Endothelial cell of umbilical vein (primary cell): ENCODE measurements around the gene NUDT14. TPM values are rescaled to one million over a fixed set of nuclear protein-coding genes. Genes with fewer than 3 reads are reported as not detected.

ENCODE experiments used
- BruUV-seq: library from RNA; stranded (reverse); fragments of 400-500 nt; replicated peaks from 2 replicates; lab custom pipeline; 2021; lab: Mats Ljungman, UMichigan
- CTCF ChIA-PET: fragments of 300-600, 350-600 bp; sonication (Branson Sonifier 250); formaldehyde crosslinking; loops from one replicate; lab custom pipeline; 2021; ENCODE audit warnings: antibody characterized with exemption, inconsistent platforms; lab: Charles Lee
- POLR2A ChIA-PET: fragments of 300-600, 350-600 bp; sonication (Branson Sonifier 250); formaldehyde crosslinking; loops from one replicate; lab custom pipeline; 2021; ENCODE audit warnings: antibody characterized with exemption, inconsistent platforms; lab: Charles Lee
- DNase-seq: peaks from one replicate; pipeline ENCODE4 v3.0.0-alpha.2; 2011; ENCODE audit warnings: low read depth, low spot score
- FAIRE-seq: peaks from 2 replicates; lab custom pipeline; 2011; peaks lifted over from hg19 to GRCh38; lab: Jason Lieb, UNC
- H2AFZ ChIP-seq: 2 replicates; pipeline ENCODE4 v1.6.0; 2012; ENCODE audit warnings: low read depth, low read length, control low read depth, inconsistent platforms
- H3K27ac ChIP-seq: 2 replicates; pipeline ENCODE4 v1.5.1; 2011; ENCODE audit warnings: low read depth, mild to moderate bottlenecking, control low read depth, low read length, moderate library complexity; ENCODE audit not compliant: insufficient read depth
- H3K27me3 ChIP-seq, 2 experiments: 2 replicates each; pipeline versions ENCODE4 v1.6.0 to v1.6.1; 2011; ENCODE audit warnings: low read length in 2 of 2, mixed read lengths in 1 of 2; ENCODE audit not compliant: control insufficient read depth in 2 of 2, insufficient read depth in 2 of 2
- H3K36me3 ChIP-seq, 2 experiments: 2 replicates in 1 of 2; 3 replicates in 1 of 2; pipeline ENCODE4 v1.5.1; 2011; ENCODE audit warnings: low read length in 2 of 2, mild to moderate bottlenecking in 1 of 2, moderate library complexity in 1 of 2; ENCODE audit not compliant: control insufficient read depth in 2 of 2, insufficient read depth in 2 of 2; ENCODE audit errors: extremely low read depth in 1 of 2
- H3K4me1 ChIP-seq: 3 replicates; pipeline ENCODE4 v1.5.1; 2011; ENCODE audit warnings: mild to moderate bottlenecking, low read length; ENCODE audit not compliant: control insufficient read depth, insufficient read depth; ENCODE audit errors: extremely low read depth
- H3K4me2 ChIP-seq: 2 replicates; pipeline ENCODE4 v1.6.1; 2011; ENCODE audit warnings: low read length, control low read depth, mixed read lengths; ENCODE audit not compliant: insufficient read depth
- H3K4me3 ChIP-seq, 3 experiments: fragments of 200-600 bp in 1 of 3; sonication (generic), shearing (Covaris generic) in 1 of 3; replicated peaks in 1 of 3; 2 replicates each; pipeline ENCODE4 v1.5.1; 2011 to 2016; ENCODE audit warnings: control low read depth in 3 of 3, low read length in 3 of 3, mild to moderate bottlenecking in 2 of 3, inconsistent platforms in 1 of 3, low read depth in 1 of 3, moderate library complexity in 1 of 3; ENCODE audit not compliant: insufficient read depth in 1 of 3
- H3K79me2 ChIP-seq: 2 replicates; pipeline ENCODE4 v1.6.0; 2012; ENCODE audit warnings: low read length, inconsistent platforms; ENCODE audit not compliant: control insufficient read depth, insufficient read depth
- H3K9ac ChIP-seq: replicated peaks from 2 replicates; pipeline ENCODE3; 2011; ENCODE audit warnings: low read length, control low read depth; ENCODE audit not compliant: insufficient read depth; ENCODE audit errors: extremely low read depth
- H3K9me1 ChIP-seq: replicated peaks from 3 replicates; pipeline ENCODE4 v1.6.0; 2011; ENCODE audit warnings: mild to moderate bottlenecking, low read length; ENCODE audit not compliant: control insufficient read depth, insufficient read depth; ENCODE audit errors: extremely low read depth
- H3K9me3 ChIP-seq: replicated peaks from 2 replicates; pipeline ENCODE4 v1.5.1; 2012; ENCODE audit warnings: low read length, inconsistent platforms; ENCODE audit not compliant: control insufficient read depth, insufficient read depth
- H4K20me1 ChIP-seq: replicated peaks from 2 replicates; pipeline ENCODE3; 2011; ENCODE audit warnings: mild to moderate bottlenecking, low read length; ENCODE audit not compliant: control insufficient read depth, insufficient read depth; ENCODE audit errors: extremely low read depth
- CTCF ChIP-seq, 2 donors: IDR thresholded peaks; 1 replicate in 1 of 2; 2 replicates in 1 of 2; pipeline ENCODE4 v1.5.1; 2011; ENCODE audit warnings: low read length in 2 of 2, mild to moderate bottlenecking in 2 of 2, moderate library complexity in 2 of 2, control low read depth in 1 of 2, inconsistent platforms in 1 of 2, low read depth in 1 of 2; ENCODE audit not compliant: insufficient read depth in 1 of 2; ENCODE audit errors: extremely low read depth in 1 of 2
- EZH2 ChIP-seq: IDR thresholded peaks from 2 replicates; pipeline ENCODE4 v1.6.1; 2012; ENCODE audit warnings: borderline replicate concordance, low read depth, mild to moderate bottlenecking, moderate library complexity, low read length, inconsistent platforms; ENCODE audit not compliant: severe bottlenecking
- FOS ChIP-seq: IDR thresholded peaks from 2 replicates; pipeline ENCODE4 v1.6.1; 2011; ENCODE audit warnings: mild to moderate bottlenecking, low read length, moderate library complexity, borderline replicate concordance; ENCODE audit not compliant: insufficient read depth
- GATA2 ChIP-seq: IDR thresholded peaks from 2 replicates; pipeline ENCODE4 v1.7.0; 2011; ENCODE audit warnings: low read depth, mild to moderate bottlenecking, moderate library complexity, mixed read lengths, low read length; ENCODE audit not compliant: insufficient read length, insufficient read depth
- JUN ChIP-seq: IDR thresholded peaks from 2 replicates; pipeline ENCODE4 v1.6.1; 2011; ENCODE audit warnings: borderline replicate concordance, low read depth; ENCODE audit not compliant: insufficient read length, insufficient read depth
- MAX ChIP-seq: IDR thresholded peaks from 2 replicates; pipeline ENCODE4 v1.6.1; 2011; ENCODE audit not compliant: insufficient read depth, insufficient read length
- MYC ChIP-seq: IDR thresholded peaks from one replicate; pipeline ENCODE4 v1.6.1; 2011; ENCODE audit warnings: mild to moderate bottlenecking, low read depth, low read length
- POLR2A ChIP-seq: IDR thresholded peaks from 2 replicates; pipeline ENCODE4 v1.6.1; 2012; ENCODE audit warnings: low read depth, mild to moderate bottlenecking, control low read depth, low read length
- POLR2AphosphoS5 ChIP-seq: IDR thresholded peaks from 2 replicates; pipeline ENCODE4 v1.6.1; 2012; ENCODE audit warnings: low read depth, mild to moderate bottlenecking, control low read depth, low read length, moderate library complexity; ENCODE audit not compliant: insufficient read depth
- dilution Hi-C: fragments of 300-500 bp; cut with MboI; formaldehyde crosslinking; loops from one replicate; pipeline ENCODE4 v1.15.0; 2019; ENCODE audit warnings: low sequenced_read_pairs; ENCODE audit not compliant: extremely low pct_ligation_motif_present
- intact Hi-C: fragments of 100-400 bp; cut with micrococcal nuclease; formaldehyde crosslinking; loops from one replicate; pipeline ENCODE4 v1.10.0; 2022
- polyA plus RNA-seq, 4 experiments: library from polyadenylated mRNA; depleted of rRNA in 3 of 4; stranded (reverse) in 3 of 4; unstranded in 1 of 4; fragments of >200 nt; gene quantifications; 2 replicates each; pipeline versions ENCODE4 v1.2.1 to v1.2.3, GENCODE V29; 2011 to 2012; ENCODE audit warnings: missing spikeins in 1 of 4
- total RNA-seq: library from RNA; stranded (reverse); gene quantifications from 2 replicates; pipeline ENCODE4 v1.2.3, GENCODE V29; 2021

NUDT14 gene
- total and polyA plus RNA-seq, 2 donors (not counting 3 experiments of a cell fraction or from before 2014, with no cell fraction given), result 97.7 to 103 TPM

GRCh38 chr14:105172476-105172875, 8.6 kb downstream of the NUDT14 start:
- Histone ChIP-seq H3K27me3 (no peaks in the 10 kb centered on the region), H3K79me2 (peaks cover 3% of the 10 kb centered on the region), H2AFZ (no peak overlapping the region), H3K9me1 (no peaks in the 10 kb centered on the region), H3K9me3 (no peaks in the 10 kb centered on the region), H3K4me1 (peaks cover 57% of the 10 kb centered on the region), H3K4me3 (no peak overlapping the region), H4K20me1 (no peaks in the 10 kb centered on the region), H3K36me3 (no peaks in the 10 kb centered on the region), H3K4me2 (no peak overlapping the region), H3K27ac (no peak overlapping the region), H3K9ac (no peak overlapping the region)
- BruUV-seq, result no TSS peak
- intact Hi-C loops (no loop called here), dilution Hi-C loops (no loop called here)
- no peak for DNase-seq
- ChIA-PET POLR2A (no interaction called here), CTCF (interaction anchor here (0.7 to 6.4 kb wide), 4 partner anchors 12 to 308 kb away, joined by 3 to 94 read pairs (median 4); no protein-coding TSS in a partner anchor)
- FAIRE-seq, result no peak
- TF ChIP-seq POLR2A (no peak), GATA2 (no peak), EZH2 (no peak), FOS (no peak), POLR2AphosphoS5 (no peak), MAX (no peak)

GRCh38 chr14:105171004-105171673, 10.0 kb downstream of the NUDT14 start:
- H3K4me1 ChIP-seq, result peaks cover 57% of the 10 kb centered on the region
- dilution Hi-C loops (no loop called here), intact Hi-C loops (no loop called here)
- peaks cover 16% of the 10 kb centered on the region for H3K79me2 ChIP-seq
- TF ChIP-seq POLR2AphosphoS5 (no peak), EZH2 (no peak), JUN (no peak), MAX (no peak), MYC (no peak), POLR2A (no peak), CTCF (IDR thresholded peaks at IDR 0.05; ENCODE audit: extremely low read depth in 1 of 2, insufficient read depth in 1 of 2, low read depth in 1 of 2, low read length in 2 of 2) (no peak), GATA2 (no peak), FOS (no peak)
- H4K20me1 ChIP-seq, result no peaks in the 10 kb centered on the region
- POLR2A ChIA-PET, result no interaction called here
- H2AFZ ChIP-seq, result no peak overlapping the region
- BruUV-seq, result no TSS peak
- H3K4me3 ChIP-seq, result no peak overlapping the region
- no peaks in the 10 kb centered on the region for H3K36me3 ChIP-seq
- no peak overlapping the region for H3K4me2 ChIP-seq
- CTCF ChIA-PET, result interaction anchor here (0.9 to 6.4 kb wide), 4 partner anchors 10 to 180 kb away, joined by 3 to 94 read pairs (median 22); partner anchors contain the start of gene NUDT14
- no peaks in the 10 kb centered on the region for H3K9me3 ChIP-seq
- no peaks in the 10 kb centered on the region for H3K27me3 ChIP-seq
- H3K27ac ChIP-seq, result no peak overlapping the region
- DNase-seq, result no peak
- no peak for FAIRE-seq
- no peak overlapping the region for H3K9ac ChIP-seq
- H3K9me1 ChIP-seq, result no peaks in the 10 kb centered on the region
